GM19351 (cell line): ENCODE measurements around the gene STARD4.

Experiments used
- ATAC-seq: cut with Tn5 transposase; IDR thresholded peaks from one replicate; pipeline ENCODE4 v1.9.1; 2021; ENCODE audit warnings: mild to moderate bottlenecking, moderate library complexity; ENCODE audit not compliant: unreplicated experiment

The STARD4 gene

DNA sequence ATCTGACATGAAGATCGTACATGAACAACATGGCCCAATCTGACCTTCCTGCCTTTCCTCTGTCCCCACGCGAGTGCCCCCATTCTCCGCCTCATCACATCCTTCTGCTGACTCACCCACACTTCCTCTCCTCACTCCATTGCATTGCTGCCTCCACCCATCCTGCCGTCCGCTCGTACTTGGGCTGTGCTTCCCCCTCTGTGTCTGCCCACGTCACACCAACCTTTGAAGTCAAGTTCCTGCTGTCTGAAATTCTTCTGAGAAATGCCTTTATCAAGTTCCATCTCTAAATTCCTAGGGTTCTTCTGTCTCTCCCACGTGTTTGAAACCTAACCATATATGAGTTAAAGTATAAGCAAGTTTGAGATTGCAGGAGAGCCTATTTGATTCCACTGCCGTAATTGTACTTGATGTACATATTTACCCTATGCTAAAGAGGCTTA lies 18.0 kb upstream of the STARD4 start:
- ATAC-seq: peak; percentile 76

DNA sequence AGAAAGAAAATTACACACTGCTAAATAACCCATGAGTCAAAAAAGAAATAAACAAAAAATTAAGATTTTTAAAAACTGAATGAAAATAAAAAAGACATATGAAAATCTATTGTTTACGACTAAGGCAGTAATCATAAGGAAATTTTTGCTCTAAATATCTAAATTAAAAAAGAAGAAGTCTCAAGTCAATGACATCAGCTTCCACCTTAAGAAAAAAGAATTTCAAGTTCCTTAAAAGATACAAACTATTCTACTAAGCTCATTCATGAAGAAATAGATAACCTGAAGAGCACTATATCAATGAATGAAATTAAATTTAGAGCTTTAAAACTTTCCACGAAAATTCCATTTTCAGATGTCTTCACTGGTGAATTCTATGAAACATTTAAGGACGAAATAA lies 15.7 kb upstream of the STARD4 start:
- no peak for ATAC-seq

DNA sequence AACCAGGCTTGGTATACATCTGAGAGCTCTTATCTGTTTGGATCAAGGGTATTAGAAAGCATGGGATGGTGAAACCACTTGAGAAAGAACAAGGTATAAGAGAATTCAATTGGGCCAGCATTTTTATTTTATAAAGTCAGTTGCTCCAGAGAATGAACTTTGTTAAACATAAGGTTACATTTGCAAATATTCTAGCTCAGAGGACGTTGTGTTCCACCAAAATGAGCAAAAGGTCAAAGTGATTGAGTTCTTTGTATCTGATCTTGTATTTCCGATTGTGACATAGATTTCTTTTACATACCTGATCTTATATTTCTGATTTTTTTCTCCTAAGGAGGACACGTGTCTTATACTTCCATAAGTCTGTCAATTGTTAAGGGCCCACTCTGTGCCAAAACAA lies 8.6 kb upstream of the STARD4 start:
- ATAC-seq: no peak

DNA sequence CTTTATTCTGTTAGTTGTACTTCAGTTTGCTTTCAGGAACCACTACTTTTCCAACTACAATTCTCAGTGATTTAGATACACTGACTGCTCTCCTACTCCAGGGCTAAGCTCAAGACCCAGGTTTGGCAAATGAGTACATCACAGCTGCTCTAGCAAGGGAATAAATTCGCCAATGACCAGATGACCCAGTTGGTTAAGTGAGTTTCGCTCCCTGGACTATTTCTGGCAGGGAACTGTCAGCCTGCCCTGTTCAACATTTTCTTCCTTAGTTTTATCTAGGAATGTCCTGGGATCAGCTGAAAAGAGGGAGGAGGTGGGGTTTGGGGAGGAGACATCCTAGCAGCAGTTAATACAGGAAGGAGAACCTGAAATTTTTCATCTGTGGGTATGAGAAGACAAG lies 6.4 kb upstream of the STARD4 start:
- no peak for ATAC-seq

DNA sequence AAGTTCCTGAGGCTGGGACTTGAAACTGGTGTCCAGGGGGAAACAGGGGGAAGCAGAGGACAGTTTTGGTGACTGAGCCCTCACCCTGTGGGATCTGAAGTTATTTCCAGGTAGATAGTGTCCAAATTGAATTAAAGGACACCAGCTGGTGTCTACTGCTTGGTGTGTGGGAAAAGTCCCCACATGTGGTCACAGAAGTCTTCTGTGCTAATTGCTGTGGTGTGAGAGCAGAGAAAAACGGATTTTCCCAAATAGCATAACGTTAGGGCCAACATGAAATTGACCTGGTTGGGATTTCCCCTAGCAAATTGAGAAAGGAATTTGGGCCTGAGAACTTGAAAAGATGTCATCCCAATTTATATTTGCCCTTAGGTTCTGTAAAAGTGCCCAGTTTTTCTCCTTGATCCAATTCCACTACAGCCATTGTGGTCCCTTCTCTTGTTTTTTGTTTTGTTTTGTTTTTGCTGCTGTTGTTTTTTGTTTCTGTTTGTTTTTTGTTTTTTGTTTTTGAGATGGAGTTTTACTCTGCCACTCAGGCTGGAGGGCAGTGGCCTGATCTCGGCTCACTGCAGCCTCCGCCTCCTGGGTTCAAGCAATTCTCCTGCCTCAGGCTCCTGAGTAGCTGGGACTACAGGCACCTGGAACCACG lies 5.6 kb upstream of the STARD4 start:
- no peak for ATAC-seq

DNA sequence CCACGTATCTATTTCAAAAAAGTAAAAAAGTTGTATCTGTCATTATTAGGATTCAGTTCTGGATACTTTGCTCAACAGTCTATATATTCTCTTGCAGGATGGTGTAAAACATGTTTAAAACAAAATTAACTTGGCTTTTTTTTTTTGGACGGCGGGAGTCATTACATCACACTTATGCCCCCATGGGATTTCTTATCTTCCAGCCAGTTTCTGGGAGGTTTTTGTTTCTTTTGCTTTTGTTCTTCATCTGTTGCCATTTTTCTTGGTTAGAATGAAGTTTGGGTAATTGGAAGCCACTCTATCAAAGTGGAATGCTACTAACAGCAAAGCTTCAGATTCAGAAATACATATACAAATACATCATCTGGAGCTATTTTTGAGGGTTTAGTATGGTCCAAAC lies 1.8 kb upstream of the STARD4 start:
- no peak for ATAC-seq

DNA sequence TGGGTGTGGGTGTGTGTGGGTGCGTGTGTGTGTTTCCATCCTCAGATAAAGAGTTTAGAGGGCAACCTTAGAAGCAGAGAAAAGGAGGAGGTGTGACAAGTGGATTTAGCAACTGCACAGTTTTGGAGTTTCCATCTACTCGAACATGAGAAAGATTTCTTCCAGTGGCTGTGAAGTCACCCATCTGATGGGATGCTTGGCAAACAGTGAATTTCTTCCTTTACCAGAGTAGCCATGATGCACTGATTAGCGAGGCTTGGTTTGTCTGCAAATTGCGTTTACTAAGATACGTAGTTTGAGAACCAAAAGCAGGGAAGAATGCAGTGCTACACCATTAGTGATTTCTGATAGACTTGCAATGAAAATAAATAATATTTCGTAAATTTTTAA lies 791 bp upstream of the STARD4 start:
- ATAC-seq: no peak

DNA sequence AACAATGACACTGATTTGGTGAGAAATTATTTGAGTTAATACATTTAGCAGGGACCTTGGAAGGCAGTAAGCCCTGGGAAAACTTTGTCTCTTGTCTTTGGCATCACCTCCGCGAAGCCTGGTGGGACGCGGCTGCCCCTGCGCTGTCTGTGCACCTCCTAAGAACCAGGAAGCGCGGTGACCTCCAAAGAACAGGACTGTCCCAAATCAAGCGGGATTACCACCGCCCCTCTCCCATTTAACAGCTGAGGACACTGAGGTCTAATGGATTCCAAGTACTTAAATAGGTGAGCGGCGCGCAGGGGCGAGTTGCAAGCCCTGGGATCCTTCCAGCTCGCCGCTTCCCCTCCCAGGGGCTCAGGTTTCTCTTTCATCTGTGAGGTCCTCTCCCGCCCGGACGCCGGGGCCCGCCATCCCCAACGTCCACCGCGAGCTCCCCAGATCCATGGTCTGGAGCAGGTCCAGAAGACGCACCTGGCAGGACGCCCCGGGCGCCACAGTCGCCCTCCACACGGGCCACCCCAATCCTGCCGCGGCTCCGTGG lies 432 bp downstream of the STARD4 start:
- ATAC-seq: peak; percentile 14

DNA sequence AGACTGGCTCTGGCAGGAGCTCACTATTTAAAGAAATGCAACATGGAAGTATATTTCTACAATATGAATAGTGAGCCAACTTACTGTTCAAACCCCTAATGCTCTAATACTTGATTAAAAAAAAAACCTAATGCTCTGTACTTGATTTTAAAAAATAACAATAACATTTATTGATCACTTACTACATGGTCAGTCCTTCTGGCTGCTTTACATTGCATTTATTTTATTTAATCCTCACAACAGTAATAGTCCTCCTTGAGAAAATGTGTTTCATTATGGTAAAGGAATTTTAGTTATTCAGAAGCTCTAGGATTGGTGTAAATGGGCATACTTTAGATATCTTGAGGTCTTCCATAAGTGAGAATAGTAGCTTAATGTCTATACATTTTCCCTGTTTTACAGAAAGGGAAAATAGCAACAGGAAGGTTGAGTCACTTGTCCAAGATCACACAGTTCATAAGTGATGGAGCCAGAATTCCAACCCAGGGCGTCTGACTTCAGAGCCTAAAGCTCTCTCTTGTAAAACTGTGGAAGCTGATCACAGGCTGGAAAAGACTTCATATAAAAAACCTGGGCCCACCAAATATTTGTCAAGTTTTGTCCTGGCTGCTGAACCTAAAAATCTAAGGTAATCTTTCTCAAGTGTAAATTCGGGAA lies 1.0 kb downstream of the STARD4 start:
- no peak for ATAC-seq

DNA sequence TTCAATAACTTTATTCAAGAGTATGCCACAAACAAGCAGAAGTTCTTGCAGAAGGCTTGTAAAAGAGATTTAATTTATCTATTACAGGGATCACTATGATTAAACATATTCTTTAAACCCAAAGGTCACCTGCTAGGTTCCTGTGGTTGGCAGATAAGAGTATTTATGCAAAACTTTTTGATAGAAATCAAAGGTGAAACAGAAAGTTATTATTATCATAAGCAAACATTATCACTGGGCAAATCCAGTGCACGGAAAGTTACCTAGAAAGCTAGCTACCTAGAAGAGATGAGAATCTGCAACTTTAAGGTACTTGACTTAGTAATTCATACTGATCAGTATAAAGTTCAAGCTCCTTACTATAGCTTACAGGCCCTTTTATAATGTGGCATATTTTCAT lies 3.2 kb downstream of the STARD4 start:
- ATAC-seq: no peak

DNA sequence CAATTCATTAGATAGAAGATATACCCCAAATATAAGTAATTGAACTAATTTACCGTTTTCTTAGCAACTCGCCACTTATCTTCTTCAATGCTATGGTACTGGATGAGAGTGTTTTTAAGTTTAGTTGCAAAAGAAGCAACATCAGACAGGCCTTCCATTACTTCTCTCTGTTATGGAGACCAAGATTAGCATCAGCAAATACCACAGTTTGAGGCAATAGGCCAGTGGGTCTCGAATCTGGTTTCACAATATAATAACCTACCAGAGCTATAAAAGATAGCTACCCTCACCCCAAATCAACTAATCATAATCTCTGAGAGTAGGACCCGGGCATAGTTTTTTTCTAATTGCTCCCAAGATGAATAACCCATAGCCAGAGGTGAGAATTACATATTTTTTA lies 5.1 kb downstream of the STARD4 start:
- ATAC-seq: no peak

DNA sequence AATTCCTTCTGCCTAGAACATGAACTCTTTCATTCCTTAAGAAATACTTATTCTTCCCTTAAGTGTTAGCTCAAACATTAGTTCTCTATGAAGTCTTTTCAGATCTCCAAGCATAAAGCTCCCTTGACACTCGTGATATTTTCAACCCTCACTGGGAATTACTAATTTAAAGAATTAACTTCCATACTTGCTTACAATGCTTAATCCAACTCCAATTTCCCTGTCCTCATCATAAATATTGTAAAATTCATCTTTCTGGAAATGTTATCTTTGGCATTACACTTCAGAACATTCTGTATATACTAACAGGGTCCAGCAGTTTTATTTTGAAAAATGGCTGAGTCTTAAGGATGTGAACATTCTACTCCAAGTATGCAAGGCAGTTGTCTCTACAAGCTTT lies 7.2 kb downstream of the STARD4 start:
- ATAC-seq: no peak

DNA sequence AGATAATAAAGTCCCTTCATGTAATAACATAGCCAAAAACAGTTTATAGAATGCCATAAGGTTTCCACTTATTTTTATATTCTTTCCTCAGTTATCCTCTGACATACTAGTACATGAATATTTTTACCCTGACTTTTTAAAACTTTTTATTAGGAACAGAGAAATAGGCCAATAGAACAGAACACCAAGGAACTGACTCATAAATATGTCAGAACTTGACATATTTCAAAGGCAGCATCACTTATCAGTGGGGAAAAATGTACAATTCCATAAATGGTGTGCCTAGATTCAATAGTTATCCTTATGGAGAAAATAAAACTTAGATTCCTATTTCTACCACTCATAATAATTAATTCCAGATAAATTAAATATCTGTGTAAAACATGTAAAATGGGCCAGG lies 9.4 kb downstream of the STARD4 start:
- ATAC-seq: no peak

DNA sequence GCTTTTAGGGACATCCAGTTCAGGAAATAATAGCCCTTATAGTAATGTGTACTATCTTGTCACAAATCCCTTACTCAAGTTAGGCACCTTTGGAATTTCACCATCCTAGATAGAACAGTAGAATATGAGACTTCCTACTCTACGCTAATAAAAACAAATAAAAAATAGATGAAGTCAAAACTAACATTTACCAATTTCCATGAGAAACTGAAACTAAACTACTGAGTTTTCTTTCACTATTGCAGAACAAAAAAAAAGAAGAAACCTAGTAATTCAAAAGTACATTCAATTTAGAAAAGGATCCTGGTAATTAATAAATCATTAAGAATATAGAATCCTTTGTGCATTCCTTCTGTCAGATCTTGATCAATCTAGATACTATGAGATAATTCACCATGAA lies 14.0 kb downstream of the STARD4 start:
- ATAC-seq: no peak

DNA sequence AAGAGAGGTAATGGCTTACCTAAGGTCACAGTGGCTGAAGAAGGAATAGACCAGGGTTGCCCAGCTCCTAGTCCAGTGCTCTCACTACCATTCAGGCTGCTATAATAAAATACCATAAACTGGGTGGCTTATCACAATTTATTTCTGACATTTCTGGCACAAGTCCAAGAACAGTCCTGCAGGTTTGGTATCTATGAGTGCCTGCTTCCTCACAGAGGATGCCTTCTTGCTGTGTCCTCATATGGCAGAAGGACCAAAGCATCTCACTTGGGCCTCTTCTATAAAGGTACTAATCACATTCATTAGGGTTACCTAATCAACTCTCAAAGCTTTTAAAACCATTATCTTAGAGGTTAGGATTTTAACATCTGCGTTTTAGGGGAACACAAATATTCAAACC lies 17.2 kb downstream of the STARD4 start:
- no peak for ATAC-seq

DNA sequence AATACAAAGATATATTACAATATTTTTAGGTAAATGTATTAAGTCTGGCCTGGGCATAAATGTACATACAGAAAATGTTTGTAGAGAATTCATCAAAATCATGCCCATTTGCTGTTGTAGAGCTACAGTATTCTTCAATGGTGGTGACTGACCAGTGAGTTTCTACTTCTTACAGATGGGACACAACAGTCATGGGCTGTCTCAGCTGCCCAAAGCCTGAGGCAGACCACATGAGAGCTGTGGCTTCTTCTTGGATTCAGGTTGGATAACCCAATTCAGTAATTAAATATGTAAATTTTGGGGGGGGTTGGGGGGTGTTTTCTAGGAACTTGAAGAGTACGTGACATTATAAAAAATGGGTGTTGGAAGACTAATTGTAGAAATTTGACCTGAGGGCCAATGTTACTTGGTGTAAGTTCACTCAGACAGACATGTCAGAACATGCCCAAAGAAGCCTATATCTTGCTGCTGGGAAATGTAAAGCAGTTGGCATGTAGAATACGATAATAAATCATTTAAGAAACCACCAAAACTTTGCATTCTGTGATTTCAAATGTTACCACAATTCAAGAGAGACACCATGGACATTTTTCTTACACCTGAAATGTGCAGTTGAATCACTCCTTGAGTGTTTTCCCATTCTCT lies 17.9 kb downstream of the STARD4 start:
- no peak for ATAC-seq

DNA sequence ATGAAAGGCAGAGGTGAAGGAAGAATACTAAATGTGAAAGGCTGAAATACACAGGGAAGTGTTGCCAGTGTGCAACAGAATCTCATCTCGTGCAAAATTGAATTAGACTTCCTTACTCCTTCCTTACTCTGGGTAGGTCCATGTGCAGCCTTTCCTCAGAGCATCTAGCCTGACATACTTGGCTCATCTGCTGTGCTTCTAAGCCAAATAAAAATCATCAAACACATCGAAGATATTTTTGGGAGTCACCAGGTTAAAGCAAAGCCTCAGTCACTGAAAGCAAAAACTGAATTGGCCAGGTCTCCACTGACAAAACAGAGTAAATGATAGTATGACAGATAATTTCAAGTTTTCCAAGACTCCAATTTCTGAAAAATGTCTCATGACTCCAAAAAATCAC lies 19.3 kb downstream of the STARD4 start:
- no peak for ATAC-seq

DNA sequence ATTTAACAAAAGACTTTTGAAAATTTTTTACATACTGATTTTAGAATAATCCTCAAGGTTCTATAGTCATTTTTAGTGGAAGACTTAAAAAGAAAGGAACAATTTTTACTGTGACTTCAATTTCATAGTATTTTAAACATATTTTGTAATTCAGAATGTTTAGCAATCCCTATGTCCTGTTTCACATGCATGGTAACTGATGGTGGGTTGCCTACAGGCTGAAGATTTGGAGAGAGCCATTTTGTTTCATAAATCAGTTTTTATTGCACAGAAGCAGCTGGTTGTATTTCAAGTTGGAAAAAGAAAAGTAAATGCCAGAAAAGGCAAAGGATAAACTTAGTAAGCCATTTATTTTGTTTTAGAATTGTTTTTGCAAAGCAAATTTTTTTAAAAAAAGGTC lies 24.0 kb downstream of the STARD4 start:
- no peak for ATAC-seq

DNA sequence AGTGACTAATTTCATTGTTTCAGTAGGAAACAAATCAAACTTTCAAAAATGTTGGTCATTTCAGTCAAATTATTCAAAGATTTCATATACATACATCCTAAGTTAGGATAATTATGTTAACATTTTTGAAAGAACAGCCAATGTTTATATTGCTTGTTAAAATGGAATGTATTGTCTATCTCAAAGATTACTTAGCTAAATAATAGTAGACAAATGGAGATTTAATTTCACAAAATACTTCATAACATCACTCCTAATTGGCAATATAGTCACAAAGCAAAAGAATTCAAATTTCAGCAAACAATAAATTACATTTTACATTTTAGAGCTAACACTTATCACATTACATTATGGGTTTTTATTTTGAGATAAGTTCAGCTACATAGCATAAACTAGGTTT lies 25.4 kb downstream of the STARD4 start:
- no peak for ATAC-seq

DNA sequence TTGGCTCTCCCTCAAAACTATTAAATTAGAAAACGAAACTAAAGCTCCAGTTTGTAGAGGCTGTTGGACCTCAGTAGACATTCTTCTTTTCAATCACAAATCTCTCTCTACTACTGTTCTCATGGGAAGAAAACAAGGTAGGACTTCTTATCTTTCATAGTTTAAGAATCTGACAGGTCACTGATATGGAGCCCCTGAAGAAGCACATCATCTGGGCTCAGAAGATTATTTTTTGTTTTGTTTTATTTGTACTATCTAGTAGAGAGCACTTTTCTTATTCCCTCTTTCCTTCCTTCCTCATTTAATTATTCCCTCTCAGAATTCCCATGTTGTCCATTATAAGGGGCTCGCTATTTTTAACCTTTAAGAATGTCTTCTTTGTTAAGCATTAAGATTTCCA lies 26.3 kb downstream of the STARD4 start:
- no peak for ATAC-seq

DNA sequence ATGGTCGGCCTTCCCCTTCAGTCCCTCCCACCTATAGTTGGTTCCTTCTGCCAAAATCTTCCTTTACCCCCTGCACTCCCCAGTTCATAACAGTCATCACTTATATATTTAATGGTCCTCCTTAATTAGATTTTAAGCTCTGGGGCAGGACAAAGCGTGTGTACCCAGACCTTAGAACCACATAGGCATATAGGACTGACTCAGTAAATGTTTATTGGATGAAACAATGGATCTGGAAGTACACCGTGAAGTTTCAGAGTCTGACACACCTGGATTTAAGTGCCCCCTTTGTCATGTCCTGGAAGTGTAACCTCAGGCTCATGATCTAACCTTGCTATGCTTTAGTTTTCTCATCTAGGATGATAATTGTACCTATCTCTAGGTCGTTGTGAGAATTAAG lies 32.0 kb downstream of the STARD4 start:
- ATAC-seq: no peak

DNA sequence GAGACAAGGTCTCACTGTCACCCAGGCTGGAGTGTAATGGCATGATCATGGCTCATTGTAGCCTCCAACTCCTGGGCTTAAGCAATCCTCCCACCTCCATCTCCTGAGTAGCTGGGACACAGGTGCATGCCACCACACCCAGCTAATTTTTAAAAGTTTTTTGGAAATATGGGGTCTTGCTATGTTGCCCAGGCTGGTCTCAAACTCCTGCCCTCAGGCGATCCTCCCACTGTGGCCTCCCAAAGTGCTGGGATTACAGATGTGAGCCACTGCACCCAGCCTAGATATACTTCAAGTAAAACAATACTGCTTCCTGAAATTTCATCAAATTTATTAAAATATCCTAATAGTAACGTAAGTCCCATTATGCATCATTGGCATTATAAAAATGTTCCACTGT lies 33.4 kb downstream of the STARD4 start:
- no peak for ATAC-seq
